Endothelial cell of umbilical vein (primary cell): ENCODE results near the gene TIMP1. TPM values are rescaled to one million over a fixed set of nuclear protein-coding genes. Genes with fewer than 3 reads are reported as not detected.

Source experiments
- BruUV-seq: library from RNA; stranded (reverse); fragments of 400-500 nt; replicated peaks from 2 replicates; lab custom pipeline; 2021; lab: Mats Ljungman, UMichigan
- CTCF ChIA-PET: fragments of 300-600, 350-600 bp; sonication (Branson Sonifier 250); formaldehyde crosslinking; loops from one replicate; lab custom pipeline; 2021; ENCODE audit warnings: antibody characterized with exemption, inconsistent platforms; lab: Charles Lee
- POLR2A ChIA-PET: fragments of 300-600, 350-600 bp; sonication (Branson Sonifier 250); formaldehyde crosslinking; loops from one replicate; lab custom pipeline; 2021; ENCODE audit warnings: antibody characterized with exemption, inconsistent platforms; lab: Charles Lee
- DNase-seq: peaks from one replicate; pipeline ENCODE4 v3.0.0-alpha.2; 2011; ENCODE audit warnings: low read depth, low spot score
- FAIRE-seq: peaks from 2 replicates; lab custom pipeline; 2011; peaks lifted over from hg19 to GRCh38; lab: Jason Lieb, UNC
- H2AFZ ChIP-seq: 2 replicates; pipeline ENCODE4 v1.6.0; 2012; ENCODE audit warnings: low read depth, low read length, control low read depth, inconsistent platforms
- H3K27ac ChIP-seq: 2 replicates; pipeline ENCODE4 v1.5.1; 2011; ENCODE audit warnings: low read depth, mild to moderate bottlenecking, control low read depth, low read length, moderate library complexity; ENCODE audit not compliant: insufficient read depth
- H3K27me3 ChIP-seq, 2 experiments: 2 replicates each; pipeline versions ENCODE4 v1.6.0 to v1.6.1; 2011; ENCODE audit warnings: low read length in 2 of 2, mixed read lengths in 1 of 2; ENCODE audit not compliant: control insufficient read depth in 2 of 2, insufficient read depth in 2 of 2
- H3K36me3 ChIP-seq, 2 experiments: 2 replicates in 1 of 2; 3 replicates in 1 of 2; pipeline ENCODE4 v1.5.1; 2011; ENCODE audit warnings: low read length in 2 of 2, mild to moderate bottlenecking in 1 of 2, moderate library complexity in 1 of 2; ENCODE audit not compliant: control insufficient read depth in 2 of 2, insufficient read depth in 2 of 2; ENCODE audit errors: extremely low read depth in 1 of 2
- H3K4me1 ChIP-seq: 3 replicates; pipeline ENCODE4 v1.5.1; 2011; ENCODE audit warnings: mild to moderate bottlenecking, low read length; ENCODE audit not compliant: control insufficient read depth, insufficient read depth; ENCODE audit errors: extremely low read depth
- H3K4me2 ChIP-seq: 2 replicates; pipeline ENCODE4 v1.6.1; 2011; ENCODE audit warnings: low read length, control low read depth, mixed read lengths; ENCODE audit not compliant: insufficient read depth
- H3K4me3 ChIP-seq, 3 experiments: fragments of 200-600 bp in 1 of 3; sonication (generic), shearing (Covaris generic) in 1 of 3; replicated peaks in 1 of 3; 2 replicates each; pipeline ENCODE4 v1.5.1; 2011 to 2016; ENCODE audit warnings: control low read depth in 3 of 3, low read length in 3 of 3, mild to moderate bottlenecking in 2 of 3, inconsistent platforms in 1 of 3, low read depth in 1 of 3, moderate library complexity in 1 of 3; ENCODE audit not compliant: insufficient read depth in 1 of 3
- H3K79me2 ChIP-seq: 2 replicates; pipeline ENCODE4 v1.6.0; 2012; ENCODE audit warnings: low read length, inconsistent platforms; ENCODE audit not compliant: control insufficient read depth, insufficient read depth
- H3K9ac ChIP-seq: replicated peaks from 2 replicates; pipeline ENCODE3; 2011; ENCODE audit warnings: low read length, control low read depth; ENCODE audit not compliant: insufficient read depth; ENCODE audit errors: extremely low read depth
- H3K9me1 ChIP-seq: replicated peaks from 3 replicates; pipeline ENCODE4 v1.6.0; 2011; ENCODE audit warnings: mild to moderate bottlenecking, low read length; ENCODE audit not compliant: control insufficient read depth, insufficient read depth; ENCODE audit errors: extremely low read depth
- H3K9me3 ChIP-seq: replicated peaks from 2 replicates; pipeline ENCODE4 v1.5.1; 2012; ENCODE audit warnings: low read length, inconsistent platforms; ENCODE audit not compliant: control insufficient read depth, insufficient read depth
- H4K20me1 ChIP-seq: replicated peaks from 2 replicates; pipeline ENCODE3; 2011; ENCODE audit warnings: mild to moderate bottlenecking, low read length; ENCODE audit not compliant: control insufficient read depth, insufficient read depth; ENCODE audit errors: extremely low read depth
- CTCF ChIP-seq, 2 donors: IDR thresholded peaks; 1 replicate in 1 of 2; 2 replicates in 1 of 2; pipeline ENCODE4 v1.5.1; 2011; ENCODE audit warnings: low read length in 2 of 2, mild to moderate bottlenecking in 2 of 2, moderate library complexity in 2 of 2, control low read depth in 1 of 2, inconsistent platforms in 1 of 2, low read depth in 1 of 2; ENCODE audit not compliant: insufficient read depth in 1 of 2; ENCODE audit errors: extremely low read depth in 1 of 2
- EZH2 ChIP-seq: IDR thresholded peaks from 2 replicates; pipeline ENCODE4 v1.6.1; 2012; ENCODE audit warnings: borderline replicate concordance, low read depth, mild to moderate bottlenecking, moderate library complexity, low read length, inconsistent platforms; ENCODE audit not compliant: severe bottlenecking
- FOS ChIP-seq: IDR thresholded peaks from 2 replicates; pipeline ENCODE4 v1.6.1; 2011; ENCODE audit warnings: mild to moderate bottlenecking, low read length, moderate library complexity, borderline replicate concordance; ENCODE audit not compliant: insufficient read depth
- GATA2 ChIP-seq: IDR thresholded peaks from 2 replicates; pipeline ENCODE4 v1.7.0; 2011; ENCODE audit warnings: low read depth, mild to moderate bottlenecking, moderate library complexity, mixed read lengths, low read length; ENCODE audit not compliant: insufficient read length, insufficient read depth
- JUN ChIP-seq: IDR thresholded peaks from 2 replicates; pipeline ENCODE4 v1.6.1; 2011; ENCODE audit warnings: borderline replicate concordance, low read depth; ENCODE audit not compliant: insufficient read length, insufficient read depth
- MAX ChIP-seq: IDR thresholded peaks from 2 replicates; pipeline ENCODE4 v1.6.1; 2011; ENCODE audit not compliant: insufficient read depth, insufficient read length
- MYC ChIP-seq: IDR thresholded peaks from one replicate; pipeline ENCODE4 v1.6.1; 2011; ENCODE audit warnings: mild to moderate bottlenecking, low read depth, low read length
- POLR2A ChIP-seq: IDR thresholded peaks from 2 replicates; pipeline ENCODE4 v1.6.1; 2012; ENCODE audit warnings: low read depth, mild to moderate bottlenecking, control low read depth, low read length
- POLR2AphosphoS5 ChIP-seq: IDR thresholded peaks from 2 replicates; pipeline ENCODE4 v1.6.1; 2012; ENCODE audit warnings: low read depth, mild to moderate bottlenecking, control low read depth, low read length, moderate library complexity; ENCODE audit not compliant: insufficient read depth
- dilution Hi-C: fragments of 300-500 bp; cut with MboI; formaldehyde crosslinking; loops from one replicate; pipeline ENCODE4 v1.15.0; 2019; ENCODE audit warnings: low sequenced_read_pairs; ENCODE audit not compliant: extremely low pct_ligation_motif_present
- intact Hi-C: fragments of 100-400 bp; cut with micrococcal nuclease; formaldehyde crosslinking; loops from one replicate; pipeline ENCODE4 v1.10.0; 2022
- polyA plus RNA-seq, 4 experiments: library from polyadenylated mRNA; depleted of rRNA in 3 of 4; stranded (reverse) in 3 of 4; unstranded in 1 of 4; fragments of >200 nt; gene quantifications; 2 replicates each; pipeline versions ENCODE4 v1.2.1 to v1.2.3, GENCODE V29; 2011 to 2012; ENCODE audit warnings: missing spikeins in 1 of 4
- total RNA-seq: library from RNA; stranded (reverse); gene quantifications from 2 replicates; pipeline ENCODE4 v1.2.3, GENCODE V29; 2021

TIMP1 gene
- total and polyA plus RNA-seq, 2 donors (not counting 3 experiments of a cell fraction or from before 2014, with no cell fraction given), result 124 to 277 TPM

GRCh38 chrX:47587091-47587891 is 5.1 kb downstream of the TIMP1 start:
- Histone ChIP-seq H3K27ac (no peak overlapping the region), H3K36me3 (peaks cover 0 to 2% of the 10 kb centered on the region in 2 experiments), H3K4me3 (no peak overlapping the region), H3K9me3 (no peaks in the 10 kb centered on the region), H2AFZ (no peak overlapping the region), H3K4me1 (peaks cover 20% of the 10 kb centered on the region), H3K79me2 (peaks cover 3% of the 10 kb centered on the region), H3K4me2 (no peak overlapping the region), H3K9ac (no peak overlapping the region), H3K9me1 (no peaks in the 10 kb centered on the region), H3K27me3 (no peaks in the 10 kb centered on the region), H4K20me1 (no peaks in the 10 kb centered on the region)
- FAIRE-seq (no peak), DNase-seq (no peak)
- ChIA-PET POLR2A (no interaction called here), CTCF (no interaction called here)
- TF ChIP-seq MAX (no peak), EZH2 (no peak), CTCF (IDR thresholded peaks at IDR 0.05; ENCODE audit: extremely low read depth in 1 of 2, insufficient read depth in 1 of 2, low read depth in 1 of 2, low read length in 2 of 2) (no peak), POLR2AphosphoS5 (no peak), FOS (no peak), MYC (no peak), GATA2 (no peak), JUN (no peak), POLR2A (no peak)
- dilution Hi-C loops (no loop called here), intact Hi-C loops (no loop called here)
- BruUV-seq, result no TSS peak
